Liver (tissue), 9 donors: ENCODE data around the gene SUSD4. TPM values are rescaled to one million over a fixed set of nuclear protein-coding genes. Genes with fewer than 3 reads are reported as not detected.

ENCODE experiments used
- DNase-seq: peaks from one replicate; pipeline ENCODE4 v3.0.0-alpha.2; 2017; ENCODE audit warnings: low spot score
- H3K27ac ChIP-seq, 2 donors: one replicate each; pipeline ENCODE4 v1.7.0; 2013; ENCODE audit warnings: inconsistent platforms in 2 of 2, low read length in 2 of 2, control low read depth in 1 of 2, low read depth in 1 of 2, mild to moderate bottlenecking in 1 of 2
- H3K27me3 ChIP-seq, 4 donors: one replicate each; pipeline versions ENCODE4 v1.6.1 to v1.7.0; 2013; ENCODE audit warnings: low read length in 3 of 4, inconsistent platforms in 1 of 4, mild to moderate bottlenecking in 1 of 4, moderate library complexity in 1 of 4; ENCODE audit not compliant: control insufficient read depth in 4 of 4, insufficient read depth in 4 of 4
- H3K36me3 ChIP-seq, 4 donors: one replicate each; pipeline versions ENCODE4 v1.6.1 to v1.7.0; 2013; ENCODE audit warnings: low read length in 3 of 4, mild to moderate bottlenecking in 3 of 4, low read depth in 1 of 4, moderate library complexity in 1 of 4; ENCODE audit not compliant: control insufficient read depth in 4 of 4, insufficient read depth in 3 of 4
- H3K4me1 ChIP-seq, 4 donors: one replicate each; pipeline versions ENCODE4 v1.6.1 to v1.7.0; 2013; ENCODE audit warnings: low read length in 3 of 4, mild to moderate bottlenecking in 3 of 4, moderate library complexity in 1 of 4; ENCODE audit not compliant: control insufficient read depth in 4 of 4, insufficient read depth in 4 of 4
- H3K4me3 ChIP-seq, 3 donors: one replicate each; pipeline versions ENCODE4 v1.6.1 to v1.7.0; 2013; ENCODE audit warnings: low read length in 3 of 3, control low read depth in 1 of 3, low read depth in 1 of 3, mild to moderate bottlenecking in 1 of 3
- H3K9ac ChIP-seq, 2 donors: one replicate each; pipeline ENCODE4 v1.7.0; 2013; ENCODE audit warnings: low read length in 2 of 2, mild to moderate bottlenecking in 2 of 2, moderate library complexity in 2 of 2, control low read depth in 1 of 2, low read depth in 1 of 2
- H3K9me3 ChIP-seq, 4 donors: one replicate each; pipeline versions ENCODE4 v1.6.1 to v1.7.0; 2013; ENCODE audit warnings: low read length in 3 of 4; ENCODE audit not compliant: control insufficient read depth in 4 of 4
- ATF3 ChIP-seq: IDR thresholded peaks from 2 replicates; pipeline ENCODE4 v1.6.1; 2016; ENCODE audit warnings: antibody characterized with exemption
- CTCF ChIP-seq: fragments of 150-350 bp; IDR thresholded peaks from 2 replicates; pipeline ENCODE4 v1.5.1; 2017; ENCODE audit warnings: improper control_type of control experiment, low read depth, low read length; ENCODE audit not compliant: missing input control
- EGR1 ChIP-seq, 2 donors: IDR thresholded peaks; 2 replicates each; pipeline ENCODE4 v1.6.1; 2016 to 2018; ENCODE audit warnings: antibody characterized with exemption in 2 of 2, low read depth in 2 of 2
- FOXA1 ChIP-seq: IDR thresholded peaks from 2 replicates; pipeline ENCODE4 v1.6.1; 2016; ENCODE audit warnings: antibody characterized with exemption
- FOXA2 ChIP-seq: IDR thresholded peaks from 2 replicates; pipeline ENCODE4 v1.6.1; 2016; ENCODE audit warnings: antibody characterized with exemption
- GABPA ChIP-seq, 2 donors: IDR thresholded peaks in 1 of 2; conservative IDR thresholded peaks in 1 of 2; 2 replicates each; pipeline ENCODE4 v1.6.1; 2016; ENCODE audit warnings: antibody characterized with exemption in 2 of 2, mild to moderate bottlenecking in 1 of 2, moderate library complexity in 1 of 2
- HNF4A ChIP-seq, 2 donors: conservative IDR thresholded peaks; 2 replicates each; pipeline ENCODE4 v1.6.1; 2016; ENCODE audit warnings: antibody characterized with exemption in 2 of 2, mild to moderate bottlenecking in 2 of 2
- HNF4G ChIP-seq: IDR thresholded peaks from 2 replicates; pipeline ENCODE4 v1.6.1; 2016; ENCODE audit warnings: antibody characterized with exemption
- JUND ChIP-seq, 2 donors: IDR thresholded peaks; 2 replicates each; pipeline ENCODE4 v1.6.1; 2016; ENCODE audit warnings: antibody characterized with exemption in 2 of 2
- MAX ChIP-seq: IDR thresholded peaks from 2 replicates; pipeline ENCODE4 v1.6.1; 2016; ENCODE audit warnings: antibody characterized with exemption
- NR2F2 ChIP-seq: IDR thresholded peaks from 2 replicates; pipeline ENCODE4 v1.6.1; 2016; ENCODE audit warnings: antibody characterized with exemption
- RAD21 ChIP-seq, 2 donors: IDR thresholded peaks; 2 replicates each; pipeline ENCODE4 v1.6.1; 2016; ENCODE audit warnings: antibody characterized with exemption in 2 of 2, mild to moderate bottlenecking in 2 of 2
- REST ChIP-seq: IDR thresholded peaks from 2 replicates; pipeline ENCODE4 v1.6.1; 2016; ENCODE audit warnings: antibody characterized with exemption, mild to moderate bottlenecking
- RXRA ChIP-seq, 2 donors: IDR thresholded peaks; 2 replicates each; pipeline ENCODE4 v1.6.1; 2017 to 2018; ENCODE audit warnings: antibody characterized with exemption in 2 of 2, mild to moderate bottlenecking in 1 of 2
- SP1 ChIP-seq: IDR thresholded peaks from 2 replicates; pipeline ENCODE4 v1.6.1; 2018; ENCODE audit warnings: antibody characterized with exemption, mild to moderate bottlenecking
- TAF1 ChIP-seq: conservative IDR thresholded peaks from 2 replicates; pipeline ENCODE4 v1.6.1; 2016; ENCODE audit warnings: antibody characterized with exemption, mild to moderate bottlenecking
- YY1 ChIP-seq: IDR thresholded peaks from 2 replicates; pipeline ENCODE4 v1.6.1; 2016; ENCODE audit warnings: antibody characterized with exemption, mild to moderate bottlenecking
- ZBTB33 ChIP-seq: IDR thresholded peaks from 2 replicates; pipeline ENCODE4 v1.6.1; 2016; ENCODE audit warnings: antibody characterized with exemption
- WGBS: extraction: QIAGEN DNeasy Blood & Tissue Kit; methylation state at CpG from one replicate; pipeline ENCODE4 v1.1.7; 2013; 5-methylcytosine and 5-hydroxymethylcytosine counted together
- polyA plus RNA-seq, 2 donors: library from polyadenylated mRNA; stranded (reverse) in 1 of 2; unstranded in 1 of 2; fragments of 200-250 nt in 1 of 2; fragments of >200 nt in 1 of 2; fragmentation: Nextera tagmentation in 1 of 2; extraction: Ambion mirVana in 1 of 2; gene quantifications; one replicate each; pipeline versions ENCODE4 v1.2.1 to v1.2.3, GENCODE V29; 2013 to 2015
- total RNA-seq, 2 donors: library from RNA; depleted of rRNA; stranded (reverse); fragments of >200 nt; gene quantifications; one replicate each; pipeline ENCODE4 v1.2.3, GENCODE V29; 2014
- donor health status: healthy.
- donor health status: healthy.
- donor health status: healthy.
- donor health status: healthy.
- donor health status: healthy.

Gene SUSD4
- total and polyA plus RNA-seq, 4 donors = 1.1 to 3.8 (median 1.8) TPM

- TF ChIP-seq GABPA (IDR thresholded peaks at IDR 0.05 in 1 of 2, conservative IDR thresholded peaks at IDR 0.05 in 1 of 2) (no peak), EGR1 (IDR thresholded peaks at IDR 0.05; ENCODE audit: low read depth in 2 of 2) (no peak), RXRA (IDR thresholded peaks at IDR 0.05) (no peak)
These were observed 140.6 kb downstream of the SUSD4 start (continued) for GRCh38 chr1:223223091-223223995.

GRCh38 chr1:223222377-223222776 is 141.6 kb downstream of the SUSD4 start:
- no peak overlapping the region for H3K27ac ChIP-seq
- no peak for TF ChIP-seq FOXA1
- TF ChIP-seq YY1 = no peak
- no peak for TF ChIP-seq TAF1
- TF ChIP-seq GABPA (IDR thresholded peaks at IDR 0.05 in 1 of 2, conservative IDR thresholded peaks at IDR 0.05 in 1 of 2) = no peak
- TF ChIP-seq JUND (IDR thresholded peaks at IDR 0.05) = no peak
- no peak for TF ChIP-seq HNF4A (conservative IDR thresholded peaks at IDR 0.05)
- no peak for TF ChIP-seq CTCF
- TF ChIP-seq MAX = no peak
- no peak for TF ChIP-seq REST
- no peak for TF ChIP-seq NR2F2
- TF ChIP-seq ATF3 = no peak
- TF ChIP-seq EGR1 (IDR thresholded peaks at IDR 0.05; ENCODE audit: low read depth in 2 of 2) = no peak
- no peak for TF ChIP-seq RXRA (IDR thresholded peaks at IDR 0.05)
- no peak for TF ChIP-seq RAD21 (IDR thresholded peaks at IDR 0.05)
- no peak for TF ChIP-seq SP1
- no peak for TF ChIP-seq HNF4G
- TF ChIP-seq ZBTB33 = no peak
- no peak for TF ChIP-seq FOXA2
- no peak overlapping the region for H3K9ac ChIP-seq
- H3K4me1 ChIP-seq = no peaks in the 10 kb centered on the region
- no peaks in the 10 kb centered on the region for H3K36me3 ChIP-seq
- peaks cover 0 to 2% (median 0%) of the 10 kb centered on the region in 4 donors for H3K9me3 ChIP-seq
- no peak overlapping the region for H3K4me3 ChIP-seq
- H3K27me3 ChIP-seq = no peaks in the 10 kb centered on the region
- DNase-seq = no peak
- 83% methylated on average over 2 of the region's 2 CpGs for WGBS
